ENCODE results near the gene FLRT2. TPM values are rescaled to one million over a fixed set of nuclear protein-coding genes. Genes with fewer than 3 reads are reported as not detected.

The FLRT2 gene
- total RNA-seq, 1 experiment from 2014 or later = not detected

DNA sequence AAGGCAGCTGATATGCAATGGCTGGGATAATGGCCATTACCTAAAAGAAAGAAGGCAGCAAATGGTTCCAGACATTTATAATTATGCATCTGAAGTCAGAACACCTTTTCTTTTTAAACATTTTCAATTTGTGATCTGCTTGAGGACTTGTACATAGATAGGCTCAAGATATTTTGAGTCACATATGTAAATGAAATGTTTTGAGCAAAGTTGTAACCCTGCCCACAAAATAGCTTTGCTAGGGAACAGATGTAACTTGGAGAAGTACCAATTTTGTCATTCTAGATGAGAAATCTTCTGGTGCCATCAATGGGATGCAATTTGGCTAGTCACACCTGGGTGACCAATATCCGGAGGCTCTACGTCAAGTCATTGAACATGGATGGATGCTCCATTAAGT is 123.1 kb downstream of the FLRT2 start:
- CTCF ChIA-PET = no interaction called here
- Mint-ChIP-seq H3K27ac (ENCODE audit: unreplicated experiment) (no peak overlapping the region), H3K27me3 (ENCODE audit: unreplicated experiment) (no peaks in the 10 kb centered on the region), H3K9me3 (ENCODE audit: low read depth, unreplicated experiment) (no peaks in the 10 kb centered on the region), H3K4me3 (ENCODE audit: low read depth, unreplicated experiment) (no peak overlapping the region), H3K36me3 (ENCODE audit: insufficient read depth, unreplicated experiment) (no peaks in the 10 kb centered on the region), H3K4me1 (ENCODE audit: low read depth, unreplicated experiment) (no peaks in the 10 kb centered on the region)
- BruUV-seq (replicated peaks) = no TSS peak
- intact Hi-C loops (cut with micrococcal nuclease; ENCODE audit: unreplicated experiment) = no loop called here
- DNase-seq = no peak
- TF ChIP-seq, protein P1, sequence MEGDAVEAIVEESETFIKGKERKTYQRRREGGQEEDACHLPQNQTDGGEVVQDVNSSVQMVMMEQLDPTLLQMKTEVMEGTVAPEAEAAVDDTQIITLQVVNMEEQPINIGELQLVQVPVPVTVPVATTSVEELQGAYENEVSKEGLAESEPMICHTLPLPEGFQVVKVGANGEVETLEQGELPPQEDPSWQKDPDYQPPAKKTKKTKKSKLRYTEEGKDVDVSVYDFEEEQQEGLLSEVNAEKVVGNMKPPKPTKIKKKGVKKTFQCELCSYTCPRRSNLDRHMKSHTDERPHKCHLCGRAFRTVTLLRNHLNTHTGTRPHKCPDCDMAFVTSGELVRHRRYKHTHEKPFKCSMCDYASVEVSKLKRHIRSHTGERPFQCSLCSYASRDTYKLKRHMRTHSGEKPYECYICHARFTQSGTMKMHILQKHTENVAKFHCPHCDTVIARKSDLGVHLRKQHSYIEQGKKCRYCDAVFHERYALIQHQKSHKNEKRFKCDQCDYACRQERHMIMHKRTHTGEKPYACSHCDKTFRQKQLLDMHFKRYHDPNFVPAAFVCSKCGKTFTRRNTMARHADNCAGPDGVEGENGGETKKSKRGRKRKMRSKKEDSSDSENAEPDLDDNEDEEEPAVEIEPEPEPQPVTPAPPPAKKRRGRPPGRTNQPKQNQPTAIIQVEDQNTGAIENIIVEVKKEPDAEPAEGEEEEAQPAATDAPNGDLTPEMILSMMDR (IDR thresholded peaks at IDR 0.05; ENCODE audit: unreplicated experiment) = no peak

DNA sequence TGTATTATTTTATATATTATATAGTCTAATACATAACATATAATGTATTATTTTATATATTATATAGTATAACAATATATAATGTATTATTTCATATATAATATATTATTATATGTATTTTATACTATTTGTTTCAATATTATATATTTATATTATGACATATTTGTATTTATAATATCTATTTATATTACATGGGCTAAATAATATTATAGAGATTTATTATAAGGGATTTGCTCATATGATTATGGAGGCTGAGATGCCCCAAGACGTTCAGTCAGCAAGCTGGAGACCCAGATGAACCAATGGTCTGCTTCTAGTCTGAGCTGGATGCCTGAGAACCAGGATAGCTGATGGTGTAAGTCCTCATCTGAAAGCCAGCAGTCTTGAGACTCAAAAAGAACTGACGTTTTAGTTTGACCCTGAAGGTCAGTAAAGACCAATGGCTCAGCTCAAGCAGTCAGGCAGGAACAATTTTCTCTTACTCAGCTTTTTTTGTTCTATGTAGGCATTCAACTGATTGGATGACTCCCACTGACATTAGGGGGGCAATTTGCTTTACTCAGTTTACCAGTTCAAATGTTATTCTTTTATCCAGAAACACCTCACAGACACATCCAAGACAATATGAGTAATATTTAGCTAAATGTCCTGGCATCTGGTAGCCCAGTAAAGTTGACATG is 130.4 kb downstream of the FLRT2 start:
- Mint-ChIP-seq H3K4me1 (ENCODE audit: low read depth, unreplicated experiment) (no peaks in the 10 kb centered on the region), H3K27ac (ENCODE audit: unreplicated experiment) (no peak overlapping the region), H3K4me3 (ENCODE audit: low read depth, unreplicated experiment) (no peak overlapping the region), H3K36me3 (ENCODE audit: insufficient read depth, unreplicated experiment) (no peaks in the 10 kb centered on the region), H3K27me3 (ENCODE audit: unreplicated experiment) (no peaks in the 10 kb centered on the region), H3K9me3 (ENCODE audit: low read depth, unreplicated experiment) (peaks cover 2% of the 10 kb centered on the region)
- no TSS peak for BruUV-seq (replicated peaks)
- intact Hi-C loops (cut with micrococcal nuclease; ENCODE audit: unreplicated experiment) = no loop called here
- CTCF ChIA-PET = no interaction called here
- DNase-seq = no peak
- TF ChIP-seq, protein P1 (IDR thresholded peaks at IDR 0.05; ENCODE audit: unreplicated experiment) = no peak

DNA sequence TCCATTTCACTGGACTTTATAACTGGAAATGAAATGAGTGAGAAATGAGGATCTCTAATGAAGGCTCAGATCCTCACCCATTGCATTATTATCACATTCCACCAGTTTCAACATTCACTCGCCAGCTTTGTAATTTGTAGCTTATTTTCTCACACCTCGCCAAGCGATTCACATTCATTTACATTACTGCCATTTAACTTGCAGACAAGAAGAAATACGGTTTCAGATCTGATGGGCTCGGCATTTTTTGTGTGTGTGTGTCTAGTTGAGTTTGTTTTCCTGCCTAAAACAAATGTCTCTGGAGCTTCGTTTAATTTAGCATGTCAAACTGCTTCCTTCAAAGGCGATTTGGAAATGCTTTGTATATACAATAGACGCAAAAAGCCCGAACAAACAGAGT is 132.2 kb downstream of the FLRT2 start:
- Mint-ChIP-seq H3K36me3 (ENCODE audit: insufficient read depth, unreplicated experiment) (no peaks in the 10 kb centered on the region), H3K27me3 (ENCODE audit: unreplicated experiment) (no peaks in the 10 kb centered on the region), H3K4me1 (ENCODE audit: low read depth, unreplicated experiment) (no peaks in the 10 kb centered on the region), H3K4me3 (ENCODE audit: low read depth, unreplicated experiment) (no peak overlapping the region), H3K9me3 (ENCODE audit: low read depth, unreplicated experiment) (peaks cover 2% of the 10 kb centered on the region), H3K27ac (ENCODE audit: unreplicated experiment) (no peak overlapping the region)
- DNase-seq = no peak
- intact Hi-C loops (cut with micrococcal nuclease; ENCODE audit: unreplicated experiment) = no loop called here
- CTCF ChIA-PET = interaction anchor here (0.6 kb wide), 1 partner anchor 1055 kb away, joined by 4 read pairs; no protein-coding TSS in a partner anchor
- TF ChIP-seq, protein P1 (IDR thresholded peaks at IDR 0.05; ENCODE audit: unreplicated experiment) = no peak
- no TSS peak for BruUV-seq (replicated peaks)

DNA sequence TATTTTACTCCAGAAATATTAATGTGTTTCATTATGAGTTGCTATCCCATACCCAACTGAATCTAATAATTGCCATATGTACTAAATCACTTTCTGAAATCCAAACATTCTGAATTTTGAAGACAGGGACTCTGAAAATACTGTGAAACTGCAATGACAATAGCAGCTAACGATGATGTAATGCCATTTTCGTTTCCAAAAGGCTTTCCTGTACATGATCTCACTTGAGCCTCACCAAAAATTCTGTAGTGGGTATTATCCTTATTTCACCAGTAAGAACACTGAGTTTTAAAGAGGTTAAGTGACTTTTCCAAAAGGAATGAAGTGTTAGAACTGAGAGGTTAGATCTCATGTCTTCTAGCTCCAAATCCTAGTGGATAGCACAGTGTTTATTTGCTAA is 133.3 kb downstream of the FLRT2 start:
- Mint-ChIP-seq H3K36me3 (ENCODE audit: insufficient read depth, unreplicated experiment) (no peaks in the 10 kb centered on the region), H3K9me3 (ENCODE audit: low read depth, unreplicated experiment) (peaks cover 2% of the 10 kb centered on the region), H3K4me1 (ENCODE audit: low read depth, unreplicated experiment) (no peaks in the 10 kb centered on the region), H3K27ac (ENCODE audit: unreplicated experiment) (no peak overlapping the region), H3K4me3 (ENCODE audit: low read depth, unreplicated experiment) (no peak overlapping the region), H3K27me3 (ENCODE audit: unreplicated experiment) (no peaks in the 10 kb centered on the region)
- TF ChIP-seq, protein P1 (IDR thresholded peaks at IDR 0.05; ENCODE audit: unreplicated experiment) = no peak
- intact Hi-C loops (cut with micrococcal nuclease; ENCODE audit: unreplicated experiment) = no loop called here
- no TSS peak for BruUV-seq (replicated peaks)
- no peak for DNase-seq
- CTCF ChIA-PET = no interaction called here
